HG03280 (cell line): ENCODE results near the gene CACNA2D3.
"Not testable (repeated sequence)": the region's sequence is repeated elsewhere in the genome, so short reads cannot be mapped to it uniquely, and the experiment has no call there.

Source experiments
- ATAC-seq: cut with Tn5 transposase; IDR thresholded peaks from one replicate; pipeline ENCODE4 v1.9.1; 2021; ENCODE audit warnings: mild to moderate bottlenecking, moderate library complexity; ENCODE audit not compliant: unreplicated experiment

The CACNA2D3 gene

GRCh38 chr3:54122324-54123002 lies at the start of gene CACNA2D3:
TSS of gene CACNA2D3 (plus strand) at chr3:54122552.
- ATAC-seq = no peak

DNA sequence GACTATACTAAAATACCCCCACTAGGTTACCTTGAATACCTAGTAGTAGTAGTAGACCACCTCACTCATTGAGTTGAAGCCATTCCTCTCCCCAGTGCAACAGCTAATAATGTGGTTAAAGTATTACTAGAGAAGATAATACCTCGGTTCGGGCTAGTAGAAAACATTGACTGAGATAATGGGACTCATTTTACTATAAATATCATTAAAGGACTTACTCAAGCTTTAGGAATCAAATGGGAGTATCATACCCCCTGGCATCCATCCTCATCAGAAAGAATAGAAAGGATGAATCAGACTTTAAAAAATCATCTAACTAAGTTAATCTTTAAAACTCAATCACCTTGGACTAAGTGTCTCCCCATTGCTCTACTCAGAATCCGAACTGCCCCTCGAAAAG lies 49.0 kb upstream of the CACNA2D3 start:
- no peak for ATAC-seq

DNA sequence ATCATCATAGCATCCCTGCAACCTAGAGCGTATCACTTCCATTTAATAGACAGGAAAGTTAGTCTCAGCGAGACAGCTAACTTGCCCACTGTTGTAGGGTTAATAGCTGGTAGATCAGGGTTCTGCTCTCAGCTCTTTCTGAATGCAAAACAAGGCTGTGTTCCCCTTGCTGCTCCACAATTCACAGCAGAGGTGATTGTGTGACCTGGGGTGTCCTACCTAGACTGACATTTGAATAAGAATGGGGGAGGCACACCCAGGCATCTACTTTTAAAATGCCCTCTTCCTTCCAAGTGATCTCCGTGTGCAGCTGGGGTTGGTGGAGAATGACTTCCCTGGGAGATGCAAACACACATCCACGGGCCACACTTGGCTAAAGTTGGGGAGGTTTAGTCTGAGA lies 43.0 kb upstream of the CACNA2D3 start:
- ATAC-seq = no peak

GRCh38 chr3:54079730-54080325 lies 42.5 kb upstream of the CACNA2D3 start:
- no peak for ATAC-seq

- ATAC-seq = no peak
These were observed 38.4 kb upstream of the CACNA2D3 start for GRCh38 chr3:54083921-54084320.

GRCh38 chr3:54085936-54086335 lies 36.4 kb upstream of the CACNA2D3 start:
- no peak for ATAC-seq

GRCh38 chr3:54086652-54087405 lies 35.5 kb upstream of the CACNA2D3 start:
- no peak for ATAC-seq

DNA sequence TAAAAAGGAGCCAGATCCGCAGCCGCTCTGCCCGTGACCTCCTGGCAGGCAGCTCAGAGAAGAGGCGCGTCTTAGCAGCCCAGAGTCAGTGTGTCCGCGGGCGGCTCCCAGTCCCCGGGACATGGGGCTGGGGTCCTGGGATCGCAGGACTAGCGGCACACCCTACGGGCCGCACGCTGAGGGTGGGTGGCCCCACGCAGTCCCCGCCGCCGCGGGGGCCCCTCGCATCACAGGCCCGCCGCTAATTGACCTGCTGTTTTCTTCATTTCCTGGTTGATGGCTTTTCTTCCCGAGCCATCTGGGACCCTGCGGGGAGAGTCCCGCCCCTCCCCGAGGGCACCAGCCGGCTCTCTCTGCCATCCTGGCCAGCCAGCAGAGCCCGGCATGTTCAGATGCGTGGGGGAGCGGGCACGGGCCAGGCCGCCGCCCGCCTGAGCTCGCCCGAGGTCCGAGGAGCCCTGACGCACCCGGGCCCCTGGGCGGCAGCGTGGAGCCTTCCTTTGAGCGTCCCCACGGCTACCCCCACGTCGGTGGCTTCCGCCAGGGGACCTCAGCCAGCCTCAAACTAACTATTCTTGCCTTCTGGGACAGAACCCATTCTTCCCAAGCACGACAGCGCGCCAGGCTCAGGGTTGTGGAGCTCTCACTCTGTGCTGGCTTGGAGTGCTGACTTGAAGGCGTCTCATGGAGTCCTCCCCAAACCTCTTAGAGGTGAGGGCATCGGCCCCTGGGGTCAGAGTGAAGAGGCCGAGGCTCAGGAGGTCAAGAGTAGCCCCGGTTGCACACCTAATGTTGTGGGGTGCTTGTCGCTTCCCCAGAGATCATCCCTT lies 34.6 kb upstream of the CACNA2D3 start:
- no peak for ATAC-seq

GRCh38 chr3:54093491-54094248 lies 28.7 kb upstream of the CACNA2D3 start:
- ATAC-seq = no peak

- no peak for ATAC-seq
These were observed 27.4 kb upstream of the CACNA2D3 start for GRCh38 chr3:54094926-54095325.

GRCh38 chr3:54099381-54099780 lies 23.0 kb upstream of the CACNA2D3 start:
- no peak for ATAC-seq

GRCh38 chr3:54104084-54104483 lies 18.3 kb upstream of the CACNA2D3 start:
- ATAC-seq = no peak

DNA sequence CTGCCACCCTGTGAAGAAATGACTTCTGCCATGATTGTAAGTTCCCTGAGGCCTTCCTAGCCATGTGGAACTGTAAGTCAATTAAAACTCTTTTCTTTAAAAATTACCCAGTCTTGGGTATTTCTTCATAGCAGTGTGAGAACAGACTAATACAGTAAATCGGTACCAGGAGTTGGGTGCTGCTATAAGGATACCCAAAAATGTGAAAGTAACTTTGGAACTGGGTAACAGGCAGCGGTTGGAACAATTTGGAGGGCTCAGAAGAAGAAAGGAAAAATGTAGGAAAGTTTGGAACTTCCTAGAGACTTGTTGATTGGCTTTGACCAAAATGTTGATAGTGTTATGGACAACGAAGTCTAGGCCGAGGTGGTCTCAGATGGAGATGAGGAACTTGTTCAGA lies 6.2 kb upstream of the CACNA2D3 start:
- ATAC-seq = not testable (repeated sequence)

- no peak for ATAC-seq
These were observed 1.5 kb upstream of the CACNA2D3 start for GRCh38 chr3:54120657-54121413.

- no peak for ATAC-seq
These were observed 683 bp upstream of the CACNA2D3 start for GRCh38 chr3:54121414-54122323.

- no peak for ATAC-seq
These were observed 837 bp downstream of the CACNA2D3 start for GRCh38 chr3:54123003-54123775.

- ATAC-seq = no peak
These were observed 1.4 kb downstream of the CACNA2D3 start for GRCh38 chr3:54123776-54124196.

- no peak for ATAC-seq
These were observed 2.9 kb downstream of the CACNA2D3 start for GRCh38 chr3:54125300-54125699.
